HEK293 (cell line): Measurements from ENCODE around the gene ARL5A.

Experiments used
- CTCF ChIP-seq: fragments of 450-650 bp; formaldehyde crosslinking; IDR thresholded peaks from 2 replicates; pipeline ENCODE4 v1.5.1; 2016; ENCODE audit warnings: missing biosample characterization, missing genetic modification characterization
- KLF10 ChIP-seq: fragments of 450-650 bp; IDR thresholded peaks from 2 replicates; pipeline ENCODE4 v1.5.1; 2018; ENCODE audit warnings: missing biosample characterization, mild to moderate bottlenecking, missing genetic modification characterization
- KLF9 ChIP-seq: fragments of 450-650 bp; formaldehyde crosslinking; IDR thresholded peaks from 2 replicates; pipeline ENCODE4 v1.5.1; 2016; ENCODE audit warnings: missing biosample characterization, missing genetic modification characterization, low read depth
- MEIS1 ChIP-seq: sonication (generic); formaldehyde crosslinking; IDR thresholded peaks from 2 replicates; pipeline ENCODE4 v1.8.1; 2022; ENCODE audit warnings: missing genetic modification reagents, mild to moderate bottlenecking, borderline replicate concordance
- PRDM6 ChIP-seq: fragments of 450-650 bp; formaldehyde crosslinking; IDR thresholded peaks from 2 replicates; pipeline ENCODE4 v1.5.1; 2017; ENCODE audit warnings: missing biosample characterization, missing genetic modification characterization
- ZBTB10 ChIP-seq: fragments of 450-650 bp; formaldehyde crosslinking; IDR thresholded peaks from 2 replicates; pipeline ENCODE4 v1.5.1; 2016; ENCODE audit warnings: missing biosample characterization, missing genetic modification characterization
- ZNF366 ChIP-seq: fragments of 450-650 bp; formaldehyde crosslinking; conservative IDR thresholded peaks from 2 replicates; pipeline ENCODE4 v1.5.1; 2016; ENCODE audit warnings: missing biosample characterization, missing genetic modification characterization
- ZNF433 ChIP-seq: fragments of 450-650 bp; formaldehyde crosslinking; IDR thresholded peaks from 2 replicates; pipeline ENCODE4 v1.5.1; 2016; ENCODE audit warnings: missing biosample characterization, missing genetic modification characterization, low read depth
- ZNF670 ChIP-seq: fragments of 450-650 bp; formaldehyde crosslinking; IDR thresholded peaks from 2 replicates; pipeline ENCODE4 v1.5.1; 2016; ENCODE audit warnings: missing biosample characterization, missing genetic modification characterization, low read depth
- ZNF76 ChIP-seq: fragments of 450-650 bp; formaldehyde crosslinking; IDR thresholded peaks from 2 replicates; pipeline ENCODE4; 2016; ENCODE audit warnings: low read depth, missing biosample characterization, missing genetic modification characterization, borderline replicate concordance
- TF ChIP-seq, protein P1 (sequence below): fragments of 450-650 bp; formaldehyde crosslinking; IDR thresholded peaks from 2 replicates; pipeline ENCODE4 v1.5.1; 2016; ENCODE audit warnings: missing biosample characterization, missing genetic modification characterization

- TF ChIP-seq CTCF (tag by site-specific recombination) = no peak
- TF ChIP-seq, protein P1, sequence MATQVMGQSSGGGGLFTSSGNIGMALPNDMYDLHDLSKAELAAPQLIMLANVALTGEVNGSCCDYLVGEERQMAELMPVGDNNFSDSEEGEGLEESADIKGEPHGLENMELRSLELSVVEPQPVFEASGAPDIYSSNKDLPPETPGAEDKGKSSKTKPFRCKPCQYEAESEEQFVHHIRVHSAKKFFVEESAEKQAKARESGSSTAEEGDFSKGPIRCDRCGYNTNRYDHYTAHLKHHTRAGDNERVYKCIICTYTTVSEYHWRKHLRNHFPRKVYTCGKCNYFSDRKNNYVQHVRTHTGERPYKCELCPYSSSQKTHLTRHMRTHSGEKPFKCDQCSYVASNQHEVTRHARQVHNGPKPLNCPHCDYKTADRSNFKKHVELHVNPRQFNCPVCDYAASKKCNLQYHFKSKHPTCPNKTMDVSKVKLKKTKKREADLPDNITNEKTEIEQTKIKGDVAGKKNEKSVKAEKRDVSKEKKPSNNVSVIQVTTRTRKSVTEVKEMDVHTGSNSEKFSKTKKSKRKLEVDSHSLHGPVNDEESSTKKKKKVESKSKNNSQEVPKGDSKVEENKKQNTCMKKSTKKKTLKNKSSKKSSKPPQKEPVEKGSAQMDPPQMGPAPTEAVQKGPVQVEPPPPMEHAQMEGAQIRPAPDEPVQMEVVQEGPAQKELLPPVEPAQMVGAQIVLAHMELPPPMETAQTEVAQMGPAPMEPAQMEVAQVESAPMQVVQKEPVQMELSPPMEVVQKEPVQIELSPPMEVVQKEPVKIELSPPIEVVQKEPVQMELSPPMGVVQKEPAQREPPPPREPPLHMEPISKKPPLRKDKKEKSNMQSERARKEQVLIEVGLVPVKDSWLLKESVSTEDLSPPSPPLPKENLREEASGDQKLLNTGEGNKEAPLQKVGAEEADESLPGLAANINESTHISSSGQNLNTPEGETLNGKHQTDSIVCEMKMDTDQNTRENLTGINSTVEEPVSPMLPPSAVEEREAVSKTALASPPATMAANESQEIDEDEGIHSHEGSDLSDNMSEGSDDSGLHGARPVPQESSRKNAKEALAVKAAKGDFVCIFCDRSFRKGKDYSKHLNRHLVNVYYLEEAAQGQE = no peak
- TF ChIP-seq ZBTB10 (tag by site-specific recombination) = no peak
- TF ChIP-seq KLF9 (tag by site-specific recombination) = no peak
- TF ChIP-seq PRDM6 (tag by site-specific recombination) = no peak
- TF ChIP-seq ZNF433 (tag by site-specific recombination) = no peak
- no peak for TF ChIP-seq MEIS1
- TF ChIP-seq KLF10 (tag by site-specific recombination) = no peak
- TF ChIP-seq ZNF670 = no peak
- no peak for TF ChIP-seq ZNF76 (tag by site-specific recombination)
- no peak for TF ChIP-seq ZNF366 (tag by site-specific recombination)
These were observed 10.3 kb downstream of the ARL5A start for GRCh38 chr2:151817929-151818328.
